BJ (cell line): ENCODE data around the gene CD40. TPM values are rescaled to one million over a fixed set of nuclear protein-coding genes. Genes with fewer than 3 reads are reported as not detected.

Experiments
- CTCF ChIA-PET: fragments of 350-600 bp; formaldehyde crosslinking; extraction: SDS; loops from one replicate; lab custom pipeline; 2021; ENCODE audit warnings: antibody characterized with exemption, inconsistent platforms; lab: Yijun Ruan, JAX
- POLR2A ChIA-PET: fragments of 300-600 bp; sonication (Branson Sonifier 250); formaldehyde crosslinking; extraction: SDS; loops from one replicate; lab custom pipeline; 2021; ENCODE audit warnings: antibody characterized with exemption; lab: Charles Lee
- DNase-seq: peaks from one replicate; pipeline ENCODE4 v3.0.0-alpha.2; 2011; ENCODE audit warnings: low read depth
- H3K27me3 ChIP-seq: 2 replicates; pipeline ENCODE4 v1.6.0; 2011; ENCODE audit warnings: low read length; ENCODE audit not compliant: control insufficient read depth, insufficient read depth
- H3K36me3 ChIP-seq: 2 replicates; pipeline ENCODE4 v1.5.1; 2011; ENCODE audit warnings: low read length; ENCODE audit not compliant: control insufficient read depth, insufficient read depth
- H3K4me3 ChIP-seq: 2 replicates; pipeline ENCODE4 v1.5.1; 2011; ENCODE audit warnings: low read depth, mild to moderate bottlenecking, control low read depth, low read length
- polyA plus RNA-seq: library from polyadenylated mRNA; depleted of rRNA; stranded (reverse); fragments of >200 nt; gene quantifications from 2 replicates; pipeline ENCODE4 v1.2.3, GENCODE V29; 2011
- TF ChIP-seq, protein P1 (sequence below): IDR thresholded peaks from 2 replicates; pipeline ENCODE4 v1.5.1; 2011; ENCODE audit warnings: low read depth, mild to moderate bottlenecking, control low read depth, inconsistent platforms, low read length, moderate library complexity; ENCODE audit not compliant: insufficient read depth

The CD40 gene
- polyA plus RNA-seq, 1 experiment = 11.6 TPM

DNA sequence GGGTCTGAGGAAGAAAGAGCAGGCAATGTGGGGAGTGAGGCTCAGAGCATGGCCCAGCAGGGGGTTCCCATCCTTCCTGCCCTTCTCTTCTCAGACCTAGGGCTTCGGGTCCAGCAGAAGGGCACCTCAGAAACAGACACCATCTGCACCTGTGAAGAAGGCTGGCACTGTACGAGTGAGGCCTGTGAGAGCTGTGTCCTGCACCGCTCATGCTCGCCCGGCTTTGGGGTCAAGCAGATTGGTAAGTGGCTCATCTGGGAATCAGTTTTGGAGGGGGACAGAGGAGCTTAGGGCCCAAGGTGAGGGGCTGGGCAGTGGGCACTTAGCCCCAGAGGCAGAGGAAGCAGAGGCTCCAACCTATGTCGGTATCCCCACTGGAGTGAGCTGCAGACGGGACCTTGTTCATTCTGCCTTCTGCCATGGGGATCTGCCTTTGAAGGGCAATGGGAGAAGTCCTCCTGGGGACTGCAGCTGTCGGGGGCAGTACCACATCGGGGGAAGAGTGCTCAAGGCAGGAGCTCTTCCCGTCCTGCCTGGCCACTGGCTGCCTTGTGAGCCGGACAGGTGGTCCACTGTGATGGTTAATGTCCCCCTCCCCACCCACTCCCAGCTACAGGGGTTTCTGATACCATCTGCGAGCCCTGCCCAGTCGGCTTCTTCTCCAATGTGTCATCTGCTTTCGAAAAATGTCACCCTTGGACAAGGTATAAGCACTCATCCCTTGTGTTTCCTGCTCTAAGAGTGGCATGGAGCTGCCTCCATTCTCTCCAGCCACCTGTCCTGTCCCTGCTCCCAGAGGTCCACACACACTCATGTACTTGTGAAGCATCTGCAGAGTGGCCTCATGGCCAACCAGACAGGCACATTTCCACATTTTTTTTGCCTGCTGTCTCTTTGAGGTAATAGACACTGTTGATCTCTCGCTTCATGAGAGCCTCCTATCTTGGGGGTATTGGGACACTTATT lies 4.7 kb downstream of the CD40 start:
- CTCF ChIA-PET = interaction anchor here (0.7 kb wide), 1 partner anchor 99 kb away, joined by 3 read pairs; no protein-coding TSS in a partner anchor
- peaks cover 3% of the 10 kb centered on the region; the same call in 1 of the 2 replicates for H3K36me3 ChIP-seq
- POLR2A ChIA-PET = no interaction called here

GRCh38 chr20:46123482-46124245 lies 5.5 kb downstream of the CD40 start:
- ChIA-PET POLR2A (no interaction called here), CTCF (interaction anchor here (0.7 kb wide), 1 partner anchor 8 kb away, joined by 3 read pairs; no protein-coding TSS in a partner anchor)
- no peak for DNase-seq
- TF ChIP-seq, protein P1, sequence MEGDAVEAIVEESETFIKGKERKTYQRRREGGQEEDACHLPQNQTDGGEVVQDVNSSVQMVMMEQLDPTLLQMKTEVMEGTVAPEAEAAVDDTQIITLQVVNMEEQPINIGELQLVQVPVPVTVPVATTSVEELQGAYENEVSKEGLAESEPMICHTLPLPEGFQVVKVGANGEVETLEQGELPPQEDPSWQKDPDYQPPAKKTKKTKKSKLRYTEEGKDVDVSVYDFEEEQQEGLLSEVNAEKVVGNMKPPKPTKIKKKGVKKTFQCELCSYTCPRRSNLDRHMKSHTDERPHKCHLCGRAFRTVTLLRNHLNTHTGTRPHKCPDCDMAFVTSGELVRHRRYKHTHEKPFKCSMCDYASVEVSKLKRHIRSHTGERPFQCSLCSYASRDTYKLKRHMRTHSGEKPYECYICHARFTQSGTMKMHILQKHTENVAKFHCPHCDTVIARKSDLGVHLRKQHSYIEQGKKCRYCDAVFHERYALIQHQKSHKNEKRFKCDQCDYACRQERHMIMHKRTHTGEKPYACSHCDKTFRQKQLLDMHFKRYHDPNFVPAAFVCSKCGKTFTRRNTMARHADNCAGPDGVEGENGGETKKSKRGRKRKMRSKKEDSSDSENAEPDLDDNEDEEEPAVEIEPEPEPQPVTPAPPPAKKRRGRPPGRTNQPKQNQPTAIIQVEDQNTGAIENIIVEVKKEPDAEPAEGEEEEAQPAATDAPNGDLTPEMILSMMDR = no peak
- no peak overlapping the region for H3K4me3 ChIP-seq
- no peaks in the 10 kb centered on the region for H3K27me3 ChIP-seq
- peaks cover 3% of the 10 kb centered on the region; the same call in 1 of the 2 replicates for H3K36me3 ChIP-seq

More for the DNA sequence above, 4.7 kb downstream of the CD40 start:
- H3K27me3 ChIP-seq = no peaks in the 10 kb centered on the region
- no peak for DNase-seq
- TF ChIP-seq, protein P1 = no peak
- no peak overlapping the region for H3K4me3 ChIP-seq

GRCh38 chr20:46126440-46127056 lies 8.4 kb downstream of the CD40 start:
- ChIA-PET CTCF (no interaction called here), POLR2A (no interaction called here)
- Histone ChIP-seq H3K36me3 (peaks cover 3% of the 10 kb centered on the region; the same call in 1 of the 2 replicates), H3K4me3 (no peak overlapping the region), H3K27me3 (no peaks in the 10 kb centered on the region)
- TF ChIP-seq, protein P1 = no peak
- DNase-seq = no peak

DNA sequence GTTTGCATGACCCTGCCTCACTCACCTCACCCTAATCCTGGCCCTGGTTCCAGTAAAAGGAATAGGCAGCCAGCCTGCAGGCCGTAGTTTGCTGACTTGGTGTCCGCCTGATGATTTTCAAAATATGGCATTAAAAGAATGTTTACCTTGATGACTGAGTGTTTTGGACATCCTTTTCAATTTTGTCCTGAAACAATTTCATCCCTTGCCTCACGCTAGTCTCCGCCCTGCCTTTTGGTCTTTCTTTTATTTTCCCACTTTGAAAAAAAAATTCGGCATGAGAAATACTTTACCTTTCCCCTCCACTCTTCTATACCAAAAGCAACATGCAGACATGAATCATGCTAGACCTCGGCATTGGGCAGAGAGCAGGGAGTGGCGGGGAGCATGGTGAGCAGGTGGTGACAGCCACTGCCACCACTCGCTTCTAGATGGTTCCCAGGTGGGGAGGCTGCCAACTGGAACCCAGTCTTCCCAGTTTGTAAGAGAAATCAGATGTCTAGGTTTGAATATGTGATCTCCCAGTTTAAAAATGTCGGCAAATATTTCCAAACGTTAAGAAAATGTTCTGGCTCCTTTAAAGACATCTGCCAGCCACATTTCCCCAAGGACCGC lies 9.4 kb downstream of the CD40 start:
- no peaks in the 10 kb centered on the region for H3K27me3 ChIP-seq
- no peak overlapping the region for H3K4me3 ChIP-seq
- DNase-seq = no peak
- TF ChIP-seq, protein P1 = no peak
- H3K36me3 ChIP-seq = peaks cover 3% of the 10 kb centered on the region; the same call in 1 of the 2 replicates
- POLR2A ChIA-PET = no interaction called here
- CTCF ChIA-PET = interaction anchor here (1.3 to 1.6 kb wide), 2 partner anchors 8 to 221 kb away, joined by 3 to 6 read pairs; no protein-coding TSS in a partner anchor
